CD4-positive, alpha-beta T cell treated with Interleukin-12 subunit alpha and Interleukin-12 subunit beta, for 1 hour (primary cell): ENCODE results near the gene ATXN7L3.

ENCODE experiments used
- DNase-seq: peaks from one replicate; pipeline ENCODE4 v3.0.0-alpha.2; 2020

ATXN7L3 gene

GRCh38 chr17:44200478-44201155 lies 933 bp upstream of the ATXN7L3 start:
- DNase-seq: no peak

- peak; percentile 69 for DNase-seq
Measured at GRCh38 chr17:44198721-44199552, 747 bp downstream of the ATXN7L3 start.

DNA sequence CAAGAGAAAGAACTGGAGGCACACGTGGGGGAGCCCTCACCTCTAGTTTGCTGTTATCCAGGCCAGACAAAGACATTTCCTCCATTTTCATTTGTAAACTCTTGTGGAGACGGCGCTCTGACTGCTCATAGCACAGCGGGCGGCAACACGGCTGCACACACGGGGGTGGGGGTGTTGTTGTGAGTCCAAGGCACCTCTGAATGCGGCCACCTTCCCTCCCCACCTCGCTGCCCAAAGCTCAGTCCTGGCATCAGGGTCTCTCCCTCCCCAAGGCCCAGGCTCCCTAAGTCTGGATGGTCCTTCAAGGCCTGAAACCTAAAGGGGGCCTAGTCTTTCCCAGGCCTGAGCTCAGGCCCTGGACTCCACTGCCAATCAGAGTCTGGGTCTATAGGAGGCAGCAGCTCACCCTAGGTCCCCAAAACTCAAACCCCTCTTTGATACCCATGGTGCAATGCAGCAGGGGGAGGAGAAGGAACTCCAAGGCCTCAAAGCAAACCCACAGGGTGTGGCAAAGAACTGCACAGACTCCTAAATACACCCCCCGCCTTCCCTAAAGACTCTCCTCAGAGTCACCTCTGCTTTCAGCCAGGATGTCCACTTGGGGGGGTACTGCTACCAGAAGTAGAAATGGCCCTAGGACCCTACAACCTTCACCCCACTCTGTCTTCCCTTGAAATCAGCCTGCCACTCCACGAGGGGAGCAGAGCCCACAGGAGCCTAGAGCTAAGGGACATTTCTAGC lies 1.5 kb downstream of the ATXN7L3 start:
- DNase-seq: peak; percentile 80

- no peak for DNase-seq
Measured at GRCh38 chr17:44197107-44197506, 2.6 kb downstream of the ATXN7L3 start.

DNA sequence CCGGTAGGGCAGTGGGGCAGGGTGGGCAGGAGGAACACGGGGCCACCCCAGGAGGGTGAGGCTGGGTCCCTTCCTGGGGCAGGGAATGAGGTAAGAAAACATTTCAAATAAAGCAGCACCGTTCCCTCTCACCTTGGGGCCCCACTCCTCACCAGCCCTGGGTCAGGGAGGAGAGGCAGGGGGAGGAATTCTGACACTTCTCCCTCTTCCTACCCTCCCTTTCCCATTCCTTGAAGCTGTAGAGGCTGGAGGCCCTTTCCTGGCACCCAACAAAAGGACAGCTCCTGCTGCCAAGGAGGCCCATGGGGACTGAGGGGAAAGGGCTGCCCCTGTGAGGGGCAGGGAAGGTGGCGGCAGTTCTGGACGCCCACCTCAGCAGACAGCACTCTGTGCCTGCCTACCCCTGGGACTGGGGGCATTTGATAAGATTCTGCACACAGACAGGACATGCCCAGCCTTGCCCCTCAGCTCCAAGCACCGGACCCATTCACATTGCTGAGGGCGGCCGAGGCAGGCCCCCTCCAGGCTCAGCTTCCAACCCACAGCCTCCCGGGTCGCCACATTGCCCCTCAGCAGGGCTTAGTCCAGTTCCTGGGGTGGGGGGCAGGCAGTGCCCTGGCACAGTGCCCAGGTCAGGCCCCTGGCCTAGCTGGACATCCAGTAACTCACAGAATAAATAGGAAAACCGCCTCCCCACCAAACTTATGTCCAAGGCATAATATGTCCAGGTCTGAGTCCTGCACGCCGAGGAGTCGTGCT lies 6.2 kb downstream of the ATXN7L3 start:
- DNase-seq: no peak

DNA sequence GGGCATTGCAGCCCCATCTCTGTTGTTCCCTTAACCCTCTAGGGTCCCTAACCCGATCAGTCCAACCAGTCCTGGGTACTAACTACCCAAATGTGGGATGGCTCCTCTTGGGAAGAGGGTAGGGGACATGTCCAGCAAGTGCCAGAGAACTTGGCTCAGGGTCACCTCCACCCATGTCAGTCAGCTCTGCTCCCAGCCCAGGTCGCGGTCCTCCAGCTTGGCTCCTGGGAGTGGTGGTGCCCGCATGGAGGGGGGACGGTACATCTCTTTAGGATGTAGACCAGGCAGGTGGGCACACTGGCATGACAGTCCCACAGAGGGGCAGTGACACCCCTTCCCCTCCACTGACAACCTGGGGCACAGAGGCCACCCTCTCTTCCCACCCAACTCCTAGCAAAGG lies 6.9 kb downstream of the ATXN7L3 start:
- DNase-seq: no peak

GRCh38 chr17:44191941-44192496 lies 7.7 kb downstream of the ATXN7L3 start:
- DNase-seq: no peak

- no peak for DNase-seq
Measured at GRCh38 chr17:44191369-44191768, 8.3 kb downstream of the ATXN7L3 start.

DNA sequence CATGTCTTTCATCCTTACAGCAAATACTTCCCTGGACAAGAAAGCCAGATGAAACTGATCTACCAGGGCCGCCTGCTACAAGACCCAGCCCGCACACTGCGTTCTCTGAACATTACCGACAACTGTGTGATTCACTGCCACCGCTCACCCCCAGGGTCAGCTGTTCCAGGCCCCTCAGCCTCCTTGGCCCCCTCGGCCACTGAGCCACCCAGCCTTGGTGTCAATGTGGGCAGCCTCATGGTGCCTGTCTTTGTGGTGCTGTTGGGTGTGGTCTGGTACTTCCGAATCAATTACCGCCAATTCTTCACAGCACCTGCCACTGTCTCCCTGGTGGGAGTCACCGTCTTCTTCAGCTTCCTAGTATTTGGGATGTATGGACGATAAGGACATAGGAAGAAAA lies 9.2 kb downstream of the ATXN7L3 start:
- no peak for DNase-seq

- no peak for DNase-seq
Measured at GRCh38 chr17:44188576-44189403, 10.9 kb downstream of the ATXN7L3 start.

- peak; percentile 62 for DNase-seq
Measured at GRCh38 chr17:44187131-44187899, 12.4 kb downstream of the ATXN7L3 start.

GRCh38 chr17:44186307-44187130 lies 13.2 kb downstream of the ATXN7L3 start, which contains the start of gene TMUB2:
TSS of gene TMUB2 (plus strand) at chr17:44186972. CDS start at chr17:44187709, 737 bp downstream.
- DNase-seq: peak; percentile 99

DNA sequence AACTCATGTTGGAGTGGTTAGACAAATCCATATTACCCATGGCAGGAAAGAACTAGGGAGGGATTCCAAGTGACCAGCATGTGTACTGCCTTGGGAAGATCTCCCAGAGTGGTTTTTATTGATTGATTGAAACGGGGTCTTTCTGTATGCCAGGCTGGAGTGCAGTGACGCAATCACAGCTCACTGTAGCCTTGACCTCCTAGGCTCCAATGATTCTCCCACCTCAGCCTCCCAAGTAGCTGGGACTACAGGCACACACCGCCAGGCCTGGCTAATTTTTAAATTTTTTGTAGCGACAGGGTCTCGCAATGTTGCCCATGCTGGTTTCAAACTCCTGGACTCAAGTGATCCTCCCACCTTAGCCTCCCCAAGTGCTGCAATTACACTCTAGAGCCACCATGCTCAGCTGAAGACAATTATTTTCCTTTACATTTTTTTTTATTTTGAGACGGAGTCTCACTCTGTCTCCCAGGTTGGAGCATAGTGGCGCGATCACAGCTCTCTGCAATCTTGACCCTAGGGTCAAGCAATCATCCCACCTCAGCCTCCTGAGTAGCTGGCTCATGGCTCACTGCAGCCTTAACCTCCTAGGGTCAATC lies 15.4 kb downstream of the ATXN7L3 start:
- no peak for DNase-seq

GRCh38 chr17:44183024-44183423 lies 16.7 kb downstream of the ATXN7L3 start:
- no peak for DNase-seq

- no peak for DNase-seq
Measured at GRCh38 chr17:44178133-44178532, 21.6 kb downstream of the ATXN7L3 start.

DNA sequence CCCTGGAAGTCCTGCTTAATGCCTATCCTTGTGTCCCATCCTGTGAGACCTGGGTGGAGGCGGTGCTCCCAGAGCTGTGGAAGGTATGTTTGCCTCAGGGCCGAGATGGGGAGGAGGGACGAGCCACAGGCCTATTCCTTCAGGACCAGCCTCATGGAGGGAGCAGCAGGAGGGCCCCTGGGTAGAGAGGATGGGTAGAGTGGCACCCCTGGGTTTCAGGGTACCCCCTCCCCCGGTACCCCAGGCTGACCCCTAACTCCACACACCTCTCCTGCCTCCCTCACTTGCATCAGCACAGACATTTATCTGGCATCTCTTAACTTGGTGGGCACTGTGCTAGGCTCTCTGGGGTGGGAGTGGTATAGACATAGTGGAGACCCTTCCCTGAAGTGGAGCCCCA lies 22.0 kb downstream of the ATXN7L3 start:
- no peak for DNase-seq

DNA sequence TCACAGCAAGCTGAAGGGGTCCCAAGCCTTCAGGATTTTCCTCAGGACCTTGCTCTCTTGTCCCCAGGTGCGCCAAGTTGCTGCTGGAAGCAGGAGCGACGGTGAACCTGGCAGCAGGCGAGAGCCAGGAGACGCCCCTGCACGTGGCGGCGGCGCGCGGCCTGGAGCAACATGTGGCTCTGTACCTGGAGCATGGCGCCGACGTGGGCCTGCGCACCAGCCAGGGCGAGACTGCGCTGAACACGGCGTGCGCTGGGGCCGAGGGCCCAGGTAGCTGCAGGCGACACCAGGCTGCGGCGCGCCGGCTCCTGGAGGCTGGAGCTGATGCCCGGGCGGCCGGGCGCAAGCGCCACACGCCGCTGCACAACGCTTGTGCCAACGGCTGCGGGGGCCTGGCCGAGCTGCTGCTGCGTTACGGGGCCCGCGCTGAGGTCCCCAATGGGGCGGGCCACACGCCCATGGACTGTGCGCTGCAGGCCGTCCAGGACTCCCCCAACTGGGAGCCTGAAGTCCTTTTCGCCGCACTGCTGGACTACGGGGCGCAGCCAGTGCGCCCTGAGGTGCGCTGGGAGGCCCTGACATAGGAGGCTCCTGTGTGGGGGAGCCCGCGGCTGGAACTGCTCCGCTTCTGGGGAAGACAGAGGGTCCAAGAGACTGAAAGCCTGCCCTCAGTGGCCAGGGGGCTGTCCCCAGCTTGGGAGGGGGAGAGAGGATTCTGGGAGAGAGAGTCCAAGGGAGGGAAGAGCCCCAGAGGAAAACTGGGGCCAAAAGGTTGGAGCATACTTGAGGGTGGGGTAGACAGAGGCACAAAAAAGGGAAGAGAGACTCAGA lies 22.8 kb downstream of the ATXN7L3 start:
- no peak for DNase-seq

DNA sequence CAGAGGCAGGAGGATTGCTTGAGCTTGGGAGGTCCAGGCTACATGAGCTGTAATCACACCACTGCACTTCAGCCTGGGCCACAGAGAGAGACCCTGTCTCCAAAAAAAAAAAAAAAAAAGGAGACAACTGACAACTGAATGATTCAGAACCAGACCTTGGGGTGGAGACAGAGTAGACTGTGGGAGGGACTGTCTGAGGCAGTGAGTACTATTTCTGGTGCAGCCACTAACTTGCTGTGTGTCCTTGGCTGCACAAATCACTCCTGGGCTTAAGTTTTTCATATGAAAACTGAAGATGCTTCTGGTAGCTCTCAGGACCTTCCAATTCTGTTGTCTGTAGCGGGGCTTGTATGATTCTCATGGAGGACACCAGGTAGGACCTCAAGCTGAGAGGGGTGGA lies 23.4 kb downstream of the ATXN7L3 start:
- DNase-seq: no peak
